ENCODE measurements around the gene EXOC3L1.

Gene EXOC3L1

DNA sequence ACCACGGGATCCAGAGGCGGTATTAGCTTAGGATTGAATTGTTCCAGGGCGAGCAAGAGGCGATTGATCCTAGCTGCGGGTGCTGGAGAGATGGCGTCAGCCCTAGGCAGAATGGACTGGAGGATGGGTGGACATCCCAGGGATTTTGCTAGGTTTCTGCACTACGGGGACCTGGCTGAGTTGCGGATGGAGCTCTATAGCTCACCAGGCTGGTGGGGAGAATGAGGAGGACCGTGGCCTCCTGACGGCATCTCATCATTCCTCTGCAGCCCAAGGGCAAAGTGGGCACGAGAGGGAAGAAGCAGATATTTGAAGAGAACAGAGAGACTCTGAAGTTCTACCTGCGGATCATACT is 37.6 kb upstream of the EXOC3L1 start:
- TF ChIP-seq, protein P1, sequence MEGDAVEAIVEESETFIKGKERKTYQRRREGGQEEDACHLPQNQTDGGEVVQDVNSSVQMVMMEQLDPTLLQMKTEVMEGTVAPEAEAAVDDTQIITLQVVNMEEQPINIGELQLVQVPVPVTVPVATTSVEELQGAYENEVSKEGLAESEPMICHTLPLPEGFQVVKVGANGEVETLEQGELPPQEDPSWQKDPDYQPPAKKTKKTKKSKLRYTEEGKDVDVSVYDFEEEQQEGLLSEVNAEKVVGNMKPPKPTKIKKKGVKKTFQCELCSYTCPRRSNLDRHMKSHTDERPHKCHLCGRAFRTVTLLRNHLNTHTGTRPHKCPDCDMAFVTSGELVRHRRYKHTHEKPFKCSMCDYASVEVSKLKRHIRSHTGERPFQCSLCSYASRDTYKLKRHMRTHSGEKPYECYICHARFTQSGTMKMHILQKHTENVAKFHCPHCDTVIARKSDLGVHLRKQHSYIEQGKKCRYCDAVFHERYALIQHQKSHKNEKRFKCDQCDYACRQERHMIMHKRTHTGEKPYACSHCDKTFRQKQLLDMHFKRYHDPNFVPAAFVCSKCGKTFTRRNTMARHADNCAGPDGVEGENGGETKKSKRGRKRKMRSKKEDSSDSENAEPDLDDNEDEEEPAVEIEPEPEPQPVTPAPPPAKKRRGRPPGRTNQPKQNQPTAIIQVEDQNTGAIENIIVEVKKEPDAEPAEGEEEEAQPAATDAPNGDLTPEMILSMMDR (conservative IDR thresholded peaks at IDR 0.05; ENCODE audit: low read depth, low read length): no peak

DNA sequence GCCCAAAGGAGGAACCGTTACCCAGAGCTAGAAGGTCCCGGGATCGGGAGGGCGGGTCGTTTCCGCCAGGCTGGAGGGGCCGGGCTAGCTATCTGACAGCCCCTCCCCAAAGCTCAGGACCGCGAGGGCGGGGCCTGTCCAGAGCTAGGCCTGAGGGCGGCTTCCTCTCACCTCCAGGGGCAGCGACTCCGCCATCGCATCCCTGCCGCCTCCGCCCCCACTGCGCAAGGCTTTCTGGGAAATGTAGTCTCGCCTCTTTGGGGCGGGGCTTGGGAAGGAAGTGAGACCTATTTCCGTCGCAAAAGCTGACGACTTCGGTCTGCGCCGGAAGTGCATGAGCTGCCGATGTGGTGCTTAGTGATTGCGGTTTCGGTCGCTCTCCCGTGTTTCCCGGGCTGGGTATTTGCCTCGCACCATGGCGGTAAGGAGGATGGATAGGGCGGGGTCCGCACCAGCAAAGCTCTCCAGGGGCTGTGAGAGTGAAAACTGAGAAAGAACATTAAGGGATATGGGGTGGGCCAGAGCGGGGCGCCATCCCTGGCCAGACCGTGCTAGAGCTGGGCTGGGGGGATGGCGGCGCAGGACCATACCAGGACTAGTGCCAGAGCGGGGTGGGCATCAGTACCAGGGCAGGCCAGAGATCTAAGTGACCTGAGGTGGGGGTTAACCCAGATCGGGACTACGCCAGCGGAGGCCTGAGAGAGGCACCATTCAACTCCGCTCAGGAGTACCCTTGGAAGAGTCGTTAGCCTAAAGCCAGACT is 37.0 kb upstream of the EXOC3L1 start, which contains the start of gene TMEM208:
TMEM208 (plus strand) TSS at position 327 of the 763 bp plus-strand sequence; CDS start at position 416, 89 bp downstream.
- peak within 1 kb of the TSS; percentile 98 for H3K4me3 ChIP-seq (ENCODE audit: low read length)
- peak; percentile 87 for DNase-seq (ENCODE audit: low read depth)
- TF ChIP-seq, protein P1 (conservative IDR thresholded peaks at IDR 0.05; ENCODE audit: low read depth, low read length): peak; percentile 18

More for the DNA sequence above, 37.6 kb upstream of the EXOC3L1 start:
- no peak for DNase-seq (ENCODE audit: low read depth)
- H3K4me3 ChIP-seq (ENCODE audit: low read length): peak overlapping the region; percentile 98

DNA sequence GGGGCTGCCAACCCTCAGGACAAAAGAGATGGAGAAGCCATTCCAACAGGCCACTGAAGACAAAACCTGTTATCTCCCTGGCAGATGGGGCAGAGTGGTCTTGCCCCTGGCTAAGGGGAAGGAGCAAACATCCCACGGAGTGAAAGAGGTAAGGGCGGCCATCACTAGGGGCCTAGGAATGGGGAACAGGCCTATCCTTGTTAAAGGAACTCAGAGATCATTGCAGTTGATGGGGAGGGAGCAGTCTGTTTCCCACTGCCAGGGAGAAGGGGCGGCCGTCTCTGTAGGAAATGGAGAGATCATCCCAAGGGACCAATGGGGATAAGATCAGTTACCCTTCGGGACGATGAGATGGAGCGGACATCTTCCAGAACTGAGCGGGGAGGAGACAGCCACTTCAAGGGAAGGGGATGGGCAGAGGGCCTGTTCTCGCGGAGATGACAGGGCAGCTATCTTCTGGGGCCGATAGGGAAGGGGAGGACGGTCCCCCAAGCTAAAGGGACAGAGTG is 36.4 kb upstream of the EXOC3L1 start:
- peak overlapping the region; percentile 98 for H3K4me3 ChIP-seq (ENCODE audit: low read length)
- DNase-seq (ENCODE audit: low read depth): no peak
- TF ChIP-seq, protein P1 (conservative IDR thresholded peaks at IDR 0.05; ENCODE audit: low read depth, low read length): no peak

DNA sequence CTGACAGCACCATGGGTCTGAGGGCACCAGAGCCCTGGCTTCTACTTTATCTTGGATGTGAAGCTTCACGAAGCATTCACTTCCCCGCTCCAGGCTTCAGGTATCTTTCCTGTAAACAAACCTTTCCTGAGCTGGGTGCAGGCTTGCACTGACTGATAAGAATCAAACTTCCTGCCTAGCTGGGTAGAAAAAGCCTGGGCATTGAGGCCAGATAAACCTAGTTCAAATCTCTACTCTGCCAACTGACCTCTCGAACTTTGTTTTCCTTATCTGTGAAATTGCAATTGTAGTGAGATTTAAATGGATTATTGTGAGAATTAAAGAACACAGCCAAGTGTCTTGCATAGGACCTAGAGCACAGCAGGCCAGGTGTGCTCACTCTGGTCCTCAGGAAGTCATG is 34.1 kb upstream of the EXOC3L1 start:
- H3K4me3 ChIP-seq (ENCODE audit: low read length): no peak overlapping the region
- TF ChIP-seq, protein P1 (conservative IDR thresholded peaks at IDR 0.05; ENCODE audit: low read depth, low read length): no peak
- no peak for DNase-seq (ENCODE audit: low read depth)

DNA sequence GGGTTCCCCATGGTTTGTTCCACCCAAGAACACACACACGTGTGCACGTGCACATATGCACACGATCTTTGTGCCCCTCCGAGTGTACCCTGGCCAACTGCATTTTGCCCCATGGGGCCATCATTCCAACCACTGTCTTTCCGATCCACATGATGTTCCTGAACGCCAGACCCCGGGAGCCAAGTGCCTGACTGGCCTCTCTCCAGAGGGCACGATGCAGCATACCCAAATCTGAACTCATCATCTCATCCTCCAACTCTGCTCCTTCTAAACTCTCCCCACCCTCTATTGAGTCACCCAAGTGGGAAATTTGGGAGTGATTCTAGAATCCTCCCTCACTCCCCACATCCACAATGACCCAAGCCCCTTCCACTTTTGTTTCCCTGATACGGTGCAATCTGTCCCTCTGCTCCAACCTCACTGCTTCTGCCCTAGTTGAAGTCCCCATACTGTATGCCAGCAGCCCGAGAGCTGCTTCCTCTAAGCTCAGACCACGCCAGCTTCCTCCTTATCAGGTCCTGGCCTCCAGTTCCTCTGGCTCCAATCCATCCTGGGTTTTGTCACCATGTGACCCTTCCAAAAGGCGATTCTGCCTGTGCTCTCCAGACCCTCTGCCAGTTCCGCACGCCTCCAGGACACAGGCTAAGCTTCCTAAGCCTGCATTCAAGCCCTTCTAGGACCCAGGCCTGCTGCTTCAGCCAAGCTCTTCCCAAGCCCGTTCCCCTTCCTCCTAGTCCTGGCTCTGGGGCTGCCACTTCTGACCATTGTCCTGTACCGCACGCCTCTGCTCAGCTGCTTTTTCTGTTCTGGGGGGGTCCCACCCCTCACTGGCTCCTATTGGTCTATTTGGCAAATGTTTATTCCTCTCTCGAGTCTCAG is 26.9 kb upstream of the EXOC3L1 start:
- DNase-seq (ENCODE audit: low read depth): no peak
- no peak overlapping the region for H3K4me3 ChIP-seq (ENCODE audit: low read length)
- TF ChIP-seq, protein P1 (conservative IDR thresholded peaks at IDR 0.05; ENCODE audit: low read depth, low read length): no peak

DNA sequence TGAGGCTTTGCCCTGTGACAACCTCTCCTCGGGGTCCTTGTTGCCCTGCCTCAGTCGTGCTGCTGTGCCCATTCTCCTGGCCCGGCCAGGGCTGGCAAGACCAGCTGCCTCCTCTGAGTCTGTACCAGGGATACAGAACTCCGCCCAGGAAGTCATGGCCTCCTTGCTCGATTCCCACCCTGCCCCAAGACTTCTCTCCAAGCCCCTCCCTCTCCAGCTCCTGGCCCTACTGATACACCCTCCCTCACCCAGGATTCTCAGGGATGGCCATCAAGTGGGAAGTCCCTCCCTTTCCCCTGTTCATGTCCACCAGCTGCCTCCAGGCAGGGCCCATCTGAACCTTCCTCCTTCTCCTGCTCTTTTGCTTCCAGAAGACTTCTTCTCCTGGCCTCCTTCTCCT is 25.8 kb upstream of the EXOC3L1 start:
- no peak for DNase-seq (ENCODE audit: low read depth)
- H3K4me3 ChIP-seq (ENCODE audit: low read length): no peak overlapping the region
- TF ChIP-seq, protein P1 (conservative IDR thresholded peaks at IDR 0.05; ENCODE audit: low read depth, low read length): no peak
